ENCODE results near the gene MAGEB18. TPM values are rescaled to one million over a fixed set of nuclear protein-coding genes. Genes with fewer than 3 reads are reported as not detected.
A peak's percentile ranks its signal among the peaks of the same experiment; 100 is the strongest.

Gene MAGEB18
- not detected for total RNA-seq

- Histone ChIP-seq H3K27me3 (no peaks in the 10 kb centered on the region), H3K9me3 (no peaks in the 10 kb centered on the region), H3K4me1 (no peaks in the 10 kb centered on the region), H3K36me3 (replicated peaks in 1 of 2; ENCODE audit: insufficient read depth in 1 of 2, low read depth in 2 of 2) (no peaks in the 10 kb centered on the region), H3K27ac (no peak within 1 kb of the TSS), H3K4me3 (no peak within 1 kb of the TSS)
- TF ChIP-seq POLR2A (IDR thresholded peaks at IDR 0.05) (no peak), CTCF (IDR thresholded peaks at IDR 0.05) (no peak)
- ATAC-seq, result no peak
- DNase-seq, result no peak
- 77 to 88% methylated on average over 11 of the region's 11 CpGs for WGBS, 2 donors
- intact Hi-C loops (cut with DNase I), result no loop called here
Observed at GRCh38 chrX:26138274-26138673, at the start of gene MAGEB18. Gene MAGEB18 (plus strand): TSS chrX:26138343. CDS start chrX:26138986, 643 bp downstream.

GRCh38 chrX:26100421-26100920, 37.7 kb upstream of the MAGEB18 start:
- ATAC-seq, result no peak
- H3K36me3 ChIP-seq (replicated peaks in 1 of 2; ENCODE audit: insufficient read depth in 1 of 2, low read depth in 2 of 2), result no peaks in the 10 kb centered on the region
- intact Hi-C loops (cut with DNase I), result no loop called here
- DNase-seq, result no peak
- no peaks in the 10 kb centered on the region for H3K27me3 ChIP-seq
- no peaks in the 10 kb centered on the region for H3K9me3 ChIP-seq
- no peak overlapping the region for H3K27ac ChIP-seq
- no peak for TF ChIP-seq POLR2A (IDR thresholded peaks at IDR 0.05)
- TF ChIP-seq CTCF (IDR thresholded peaks at IDR 0.05), result no peak
- no peak overlapping the region for H3K4me3 ChIP-seq
- WGBS, 2 donors, result 51 to 65% methylated on average over 3 of the region's 3 CpGs
- H3K4me1 ChIP-seq, result no peaks in the 10 kb centered on the region

- no peak for TF ChIP-seq CTCF (IDR thresholded peaks at IDR 0.05)
- no peak for TF ChIP-seq POLR2A (IDR thresholded peaks at IDR 0.05)
- Histone ChIP-seq H3K4me3 (no peak overlapping the region), H3K4me1 (no peaks in the 10 kb centered on the region), H3K36me3 (replicated peaks in 1 of 2; ENCODE audit: insufficient read depth in 1 of 2, low read depth in 2 of 2) (no peaks in the 10 kb centered on the region), H3K27me3 (no peaks in the 10 kb centered on the region), H3K27ac (no peak overlapping the region), H3K9me3 (no peaks in the 10 kb centered on the region)
- DNase-seq (no peak), ATAC-seq (no peak)
- WGBS, 2 donors, result 85 to 90% methylated on average over 1 of the region's 1 CpG
- intact Hi-C loops (cut with DNase I), result no loop called here
Observed at GRCh38 chrX:26109142-26109541, 29.0 kb upstream of the MAGEB18 start.

- H3K4me1 ChIP-seq, result peaks cover 8% of the 10 kb centered on the region
- H3K36me3 ChIP-seq (replicated peaks in 1 of 2; ENCODE audit: insufficient read depth in 1 of 2, low read depth in 2 of 2), result no peaks in the 10 kb centered on the region
- intact Hi-C loops (cut with DNase I), result no loop called here
- ATAC-seq, result peak; percentile 53
- no peak for DNase-seq
- 0 to 13% methylated on average over 2 of the region's 2 CpGs for WGBS, 2 donors
- no peak overlapping the region for H3K4me3 ChIP-seq
- TF ChIP-seq CTCF (IDR thresholded peaks at IDR 0.05) (no peak), POLR2A (IDR thresholded peaks at IDR 0.05) (no peak)
- H3K9me3 ChIP-seq, result no peaks in the 10 kb centered on the region
- no peak overlapping the region for H3K27ac ChIP-seq
- H3K27me3 ChIP-seq, result no peaks in the 10 kb centered on the region
Observed at GRCh38 chrX:26146024-26146423, 7.9 kb downstream of the MAGEB18 start.

- WGBS, 2 donors, result 94 to 100% methylated on average over 1 to 10 of the region's 10 CpGs
- TF ChIP-seq POLR2A (IDR thresholded peaks at IDR 0.05), result no peak
- TF ChIP-seq CTCF (IDR thresholded peaks at IDR 0.05), result no peak
- H3K27me3 ChIP-seq, result no peaks in the 10 kb centered on the region
- intact Hi-C loops (cut with DNase I), result no loop called here
- no peak within 1 kb of the TSS for H3K27ac ChIP-seq
- DNase-seq (no peak), ATAC-seq (no peak)
- no peaks in the 10 kb centered on the region for H3K9me3 ChIP-seq
- H3K4me3 ChIP-seq, result no peak within 1 kb of the TSS
- H3K4me1 ChIP-seq, result no peaks in the 10 kb centered on the region
- no peaks in the 10 kb centered on the region for H3K36me3 ChIP-seq (replicated peaks in 1 of 2; ENCODE audit: insufficient read depth in 1 of 2, low read depth in 2 of 2)
Observed at GRCh38 chrX:26160301-26160700, 22.2 kb downstream of the MAGEB18 start, which contains the start of gene MAGEB6B. Gene MAGEB6B (plus strand): TSS chrX:26160601. CDS start chrX:26160601, 0 bp downstream.

Measured in body of pancreas (tissue), 4 donors.